ENCODE results near the gene SRSF5.
"Not testable (repeated sequence)": the region's sequence is repeated elsewhere in the genome, so short reads cannot be mapped to it uniquely, and the experiment has no call there.

SRSF5 gene

GRCh38 chr14:69766984-69767368, at the start of gene SRSF5:
SRSF5 (plus strand) TSS chr14:69767142; CDS start chr14:69768157, 1,015 bp downstream.
- DNase-seq (ENCODE audit: low read depth), result peak; percentile 88

GRCh38 chr14:69718614-69719013, 48.3 kb upstream of the SRSF5 start:
- DNase-seq (ENCODE audit: low read depth), result not testable (repeated sequence)

DNA sequence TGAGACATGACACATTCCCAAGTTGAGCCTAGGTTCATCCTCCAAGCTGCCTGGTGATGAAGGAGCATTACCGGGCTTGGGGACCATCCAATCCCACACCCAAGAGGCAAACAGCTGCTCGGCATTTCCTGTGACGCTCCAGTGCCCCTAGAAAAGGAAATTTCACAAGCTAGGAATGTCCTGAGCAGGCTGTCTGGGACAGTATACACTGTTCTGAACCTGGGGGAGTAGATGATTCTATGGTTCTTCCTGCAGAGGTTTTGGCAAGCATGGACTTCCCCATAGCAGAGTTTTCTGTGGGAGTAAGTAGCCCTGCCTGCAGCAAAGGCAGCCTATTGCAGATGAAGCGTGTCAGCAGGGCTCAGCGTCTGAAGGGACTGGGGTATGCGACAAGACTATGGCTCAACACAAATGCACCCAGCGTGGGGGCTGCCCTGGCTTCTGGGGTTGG, 47.4 kb upstream of the SRSF5 start:
- no peak for DNase-seq (ENCODE audit: low read depth)

GRCh38 chr14:69720912-69721311, 46.0 kb upstream of the SRSF5 start:
- no peak for DNase-seq (ENCODE audit: low read depth)

- peak; percentile 72 for DNase-seq (ENCODE audit: low read depth)
These were observed 40.0 kb upstream of the SRSF5 start for GRCh38 chr14:69726761-69727511.

- DNase-seq (ENCODE audit: low read depth), result no peak
These were observed 39.1 kb upstream of the SRSF5 start for GRCh38 chr14:69727860-69728259.

GRCh38 chr14:69731919-69732598, 34.9 kb upstream of the SRSF5 start:
- DNase-seq (ENCODE audit: low read depth), result not testable (repeated sequence)

GRCh38 chr14:69736405-69736804, 30.5 kb upstream of the SRSF5 start:
- not testable (repeated sequence) for DNase-seq (ENCODE audit: low read depth)

- DNase-seq (ENCODE audit: low read depth), result no peak
These were observed 25.9 kb upstream of the SRSF5 start for GRCh38 chr14:69741055-69741454.

GRCh38 chr14:69749956-69750355, 17.0 kb upstream of the SRSF5 start:
- DNase-seq (ENCODE audit: low read depth), result no peak

GRCh38 chr14:69750495-69750894, 16.4 kb upstream of the SRSF5 start:
- DNase-seq (ENCODE audit: low read depth), result no peak

GRCh38 chr14:69752773-69753172, 14.2 kb upstream of the SRSF5 start:
- no peak for DNase-seq (ENCODE audit: low read depth)

DNA sequence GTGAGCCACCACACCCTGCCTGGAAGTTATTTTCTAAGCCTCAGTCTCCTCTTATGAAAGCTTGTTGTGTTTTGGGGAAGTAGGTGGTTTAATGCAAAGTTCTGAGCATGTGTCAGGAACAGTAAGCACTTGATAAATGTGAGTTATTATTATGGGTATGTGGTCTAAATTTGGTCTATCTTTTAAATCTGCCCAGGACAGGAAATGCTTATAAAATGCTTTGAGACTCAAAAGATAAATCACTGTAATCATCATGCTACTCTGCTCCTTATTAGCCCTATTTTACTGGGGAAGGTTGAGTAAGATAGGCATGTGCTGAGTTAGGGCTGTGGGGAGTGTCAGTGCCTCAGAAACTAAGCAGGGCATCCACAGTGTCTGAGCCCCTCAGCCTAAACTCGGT, 13.1 kb upstream of the SRSF5 start:
- no peak for DNase-seq (ENCODE audit: low read depth)

GRCh38 chr14:69754487-69754886, 12.5 kb upstream of the SRSF5 start:
- DNase-seq (ENCODE audit: low read depth), result no peak

DNA sequence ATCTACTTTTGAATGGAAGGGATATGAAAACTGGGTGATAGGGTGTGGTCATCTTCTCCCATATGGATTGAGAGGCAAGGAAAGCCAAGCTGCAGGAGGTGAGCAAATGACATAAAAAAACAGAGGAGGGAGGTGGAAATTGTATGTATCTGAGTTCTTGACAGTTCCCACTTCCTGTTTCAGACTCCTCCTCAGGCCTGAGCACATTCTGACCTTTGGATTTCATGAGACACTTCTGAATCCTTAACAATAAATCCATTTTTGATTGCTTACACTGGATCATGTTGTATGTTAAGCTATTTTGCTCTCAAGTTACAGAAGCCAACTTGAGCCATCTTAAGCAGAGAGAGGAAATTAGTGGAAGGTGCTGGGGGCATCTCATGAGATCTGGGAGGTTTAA, 11.6 kb upstream of the SRSF5 start:
- no peak for DNase-seq (ENCODE audit: low read depth)

GRCh38 chr14:69755784-69756183, 11.2 kb upstream of the SRSF5 start:
- no peak for DNase-seq (ENCODE audit: low read depth)

- DNase-seq (ENCODE audit: low read depth), result no peak
These were observed 10.6 kb upstream of the SRSF5 start for GRCh38 chr14:69756298-69756697.

DNA sequence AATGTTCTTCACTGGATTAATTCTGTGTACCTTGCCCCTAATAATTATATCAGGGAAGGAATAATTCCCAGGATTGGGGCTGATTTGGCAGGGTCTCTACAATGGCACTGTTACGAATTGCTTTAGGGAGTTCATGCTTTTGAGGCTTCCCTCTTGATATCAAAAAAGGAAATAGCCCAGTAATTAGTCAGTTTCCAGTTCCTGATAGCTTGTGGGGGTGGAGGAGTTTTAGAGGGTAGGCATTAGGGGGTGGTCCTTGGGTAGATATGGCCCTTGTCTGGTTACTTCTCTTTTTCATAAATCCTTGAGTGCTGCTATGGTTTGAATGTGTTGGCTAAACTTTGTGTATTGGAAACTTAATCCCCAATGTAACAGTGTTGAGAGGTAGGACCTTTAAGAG, 6.1 kb upstream of the SRSF5 start:
- no peak for DNase-seq (ENCODE audit: low read depth)

DNA sequence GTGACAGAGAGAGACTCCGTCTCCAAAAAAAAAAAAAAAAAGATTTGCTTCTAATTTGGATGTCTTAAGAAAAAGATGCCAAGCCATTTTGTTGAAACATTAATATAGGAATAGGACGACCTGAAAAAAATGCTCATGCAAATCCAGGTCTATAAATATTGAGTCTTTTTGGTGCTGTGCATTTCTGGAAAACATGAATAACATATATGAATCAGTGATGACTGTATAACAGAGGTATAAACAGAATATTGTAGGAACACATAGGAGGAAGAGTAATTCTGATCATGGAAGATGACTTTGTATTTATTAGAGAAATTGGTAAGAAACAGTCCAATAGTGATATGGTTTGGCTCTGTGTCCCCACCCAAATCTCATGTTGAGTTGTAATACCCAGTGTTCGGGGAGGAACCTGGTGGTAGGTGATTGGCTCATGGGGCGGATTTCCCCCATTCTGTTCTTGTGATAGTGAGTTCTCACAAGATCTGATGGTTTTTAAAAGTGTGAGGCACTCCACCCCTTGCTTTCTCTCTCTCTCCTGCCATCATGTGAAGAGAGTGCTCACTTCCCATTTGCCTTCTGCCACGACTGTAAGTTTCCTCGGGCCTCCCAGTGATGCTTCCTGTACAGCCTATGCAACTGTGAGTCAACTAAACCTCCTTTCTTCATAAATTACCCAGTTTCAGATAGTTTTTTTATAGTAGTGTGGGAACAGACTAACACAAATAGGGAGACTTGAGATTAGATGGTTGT, 3.0 kb upstream of the SRSF5 start:
- DNase-seq (ENCODE audit: low read depth), result no peak

- DNase-seq (ENCODE audit: low read depth), result peak; percentile 88
These were observed 542 bp downstream of the SRSF5 start for GRCh38 chr14:69767369-69767999.

DNA sequence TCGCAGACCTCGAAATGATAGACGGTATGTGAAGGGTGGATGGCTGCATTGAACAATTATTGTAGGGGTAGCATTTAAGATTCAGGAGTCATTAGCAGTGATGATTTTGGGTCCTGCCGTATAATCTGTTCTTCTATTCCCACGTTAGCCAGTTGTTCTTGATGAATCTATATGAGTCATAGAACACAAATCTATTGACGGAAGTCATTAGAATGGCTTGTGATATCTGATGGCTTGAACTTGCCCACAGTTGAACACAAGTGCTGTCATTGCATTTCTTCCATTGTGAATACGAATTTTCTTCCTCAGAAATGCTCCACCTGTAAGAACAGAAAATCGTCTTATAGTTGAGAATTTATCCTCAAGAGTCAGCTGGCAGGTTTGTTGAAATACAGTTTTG, 1.9 kb downstream of the SRSF5 start:
- no peak for DNase-seq (ENCODE audit: low read depth)

DNA sequence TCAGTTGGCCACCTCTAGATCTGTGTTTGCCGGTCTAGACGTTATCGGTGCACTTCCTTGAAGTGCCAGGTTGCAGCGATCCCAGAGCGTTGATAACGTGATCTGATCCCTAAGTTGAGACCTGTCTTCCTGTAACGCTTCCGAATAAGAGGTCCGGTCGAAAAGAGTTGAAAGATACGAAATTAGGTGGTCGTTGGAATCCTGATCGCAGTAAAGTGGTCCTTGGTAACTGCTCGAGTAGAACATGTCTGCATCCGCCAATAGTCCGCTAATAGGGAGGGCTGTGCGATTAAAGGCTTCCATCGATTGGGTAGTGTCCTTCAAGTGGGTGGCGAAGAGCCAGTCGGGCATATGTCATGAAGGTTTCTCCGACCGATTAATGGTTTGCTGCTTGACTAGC, 2.7 kb downstream of the SRSF5 start:
- DNase-seq (ENCODE audit: low read depth), result no peak
